Lower lobe of right lung (tissue), 2 donors: ENCODE data around the gene OR5AL1. TPM values are rescaled to one million over a fixed set of nuclear protein-coding genes. Genes with fewer than 3 reads are reported as not detected.
"Not testable (repeated sequence)": the region's sequence is repeated elsewhere in the genome, so short reads cannot be mapped to it uniquely, and the experiment has no call there.

Experiments
- ATAC-seq, 2 donors: fragments of 200-7000 bp; cut with Tn5 transposase; one replicate each; pipeline ENCODE4 v1.9.1; 2020 to 2022; ENCODE audit warnings: mild to moderate bottlenecking in 2 of 2, moderate library complexity in 2 of 2
- DNase-seq: peaks from one replicate; pipeline ENCODE4 v3.0.0-alpha.2; 2020
- H3K27ac ChIP-seq: fragments of 200-600 bp; one replicate; pipeline ENCODE4 v1.8.0; 2022
- H3K27me3 ChIP-seq: fragments of 200-600 bp; one replicate; pipeline ENCODE4 v1.8.0; 2022; ENCODE audit warnings: low read depth
- H3K36me3 ChIP-seq: fragments of 200-600 bp; one replicate; pipeline ENCODE4 v1.8.0; 2022; ENCODE audit warnings: mild to moderate bottlenecking
- H3K4me1 ChIP-seq: fragments of 200-600 bp; one replicate; pipeline ENCODE4 v1.8.0; 2022
- H3K4me3 ChIP-seq: fragments of 200-600 bp; one replicate; pipeline ENCODE4 v1.8.0; 2022; ENCODE audit warnings: mild to moderate bottlenecking
- H3K9me3 ChIP-seq: fragments of 200-600 bp; one replicate; pipeline ENCODE4 v1.8.0; 2022
- intact Hi-C: fragments of 100-400 bp; cut with DNase I; formaldehyde crosslinking; loops from one replicate; pipeline ENCODE4 v1.11.0; 2022
- long read RNA-seq: library from polyadenylated mRNA; unstranded; transcript quantifications from one replicate; pipeline ENCODE4 v2.0.0, GENCODE V29; 2021
- total RNA-seq: library from RNA; stranded (reverse); fragmentation: NEBNext Ultra II Directional; extraction: Animal tissue kit (Norgen Biotek cat#: 25700); gene quantifications from one replicate; pipeline ENCODE4 v1.2.1, GENCODE V29; 2021
- TF ChIP-seq, protein P1 (sequence below): fragments of 200-600 bp; IDR thresholded peaks from one replicate; pipeline ENCODE4 v1.8.0; 2022; ENCODE audit warnings: antibody characterized with exemption, mild to moderate bottlenecking
- donor health status: DM: no; HTN: yes; CAD: no; lungs with severe emphysema.

The OR5AL1 gene
- total RNA-seq: not detected
- long read RNA-seq: 0 reads

DNA sequence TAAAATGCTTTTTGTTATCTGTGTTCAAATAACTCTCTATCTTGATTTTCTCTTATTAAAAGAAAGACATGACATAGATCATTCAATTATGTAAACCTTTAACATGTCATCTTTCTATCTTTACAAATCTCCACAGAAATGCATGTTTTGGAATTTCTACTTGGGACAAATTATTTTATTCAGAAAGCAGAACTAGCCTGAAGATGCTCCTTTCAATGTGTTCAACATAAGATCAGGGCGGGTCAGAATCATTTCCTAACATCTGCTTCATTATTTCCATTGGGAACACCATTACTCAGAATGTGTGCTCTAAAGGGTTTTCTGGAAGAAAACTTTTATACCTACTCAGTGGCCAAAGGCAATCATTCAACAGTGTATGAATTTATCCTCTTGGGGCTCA lies at the start of gene OR5AL1:
TSS of gene OR5AL1 (plus strand) at position 301 of the 400 bp plus-strand sequence.
- Histone ChIP-seq H3K9me3 (no peaks in the 10 kb centered on the region), H3K4me3 (no peak within 1 kb of the TSS), H3K36me3 (no peaks in the 10 kb centered on the region), H3K4me1 (no peaks in the 10 kb centered on the region), H3K27ac (no peak within 1 kb of the TSS), H3K27me3 (no peaks in the 10 kb centered on the region)
- DNase-seq: no peak
- intact Hi-C loops: no loop called here
- TF ChIP-seq, protein P1, sequence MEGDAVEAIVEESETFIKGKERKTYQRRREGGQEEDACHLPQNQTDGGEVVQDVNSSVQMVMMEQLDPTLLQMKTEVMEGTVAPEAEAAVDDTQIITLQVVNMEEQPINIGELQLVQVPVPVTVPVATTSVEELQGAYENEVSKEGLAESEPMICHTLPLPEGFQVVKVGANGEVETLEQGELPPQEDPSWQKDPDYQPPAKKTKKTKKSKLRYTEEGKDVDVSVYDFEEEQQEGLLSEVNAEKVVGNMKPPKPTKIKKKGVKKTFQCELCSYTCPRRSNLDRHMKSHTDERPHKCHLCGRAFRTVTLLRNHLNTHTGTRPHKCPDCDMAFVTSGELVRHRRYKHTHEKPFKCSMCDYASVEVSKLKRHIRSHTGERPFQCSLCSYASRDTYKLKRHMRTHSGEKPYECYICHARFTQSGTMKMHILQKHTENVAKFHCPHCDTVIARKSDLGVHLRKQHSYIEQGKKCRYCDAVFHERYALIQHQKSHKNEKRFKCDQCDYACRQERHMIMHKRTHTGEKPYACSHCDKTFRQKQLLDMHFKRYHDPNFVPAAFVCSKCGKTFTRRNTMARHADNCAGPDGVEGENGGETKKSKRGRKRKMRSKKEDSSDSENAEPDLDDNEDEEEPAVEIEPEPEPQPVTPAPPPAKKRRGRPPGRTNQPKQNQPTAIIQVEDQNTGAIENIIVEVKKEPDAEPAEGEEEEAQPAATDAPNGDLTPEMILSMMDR: no peak
- ATAC-seq: no peak

DNA sequence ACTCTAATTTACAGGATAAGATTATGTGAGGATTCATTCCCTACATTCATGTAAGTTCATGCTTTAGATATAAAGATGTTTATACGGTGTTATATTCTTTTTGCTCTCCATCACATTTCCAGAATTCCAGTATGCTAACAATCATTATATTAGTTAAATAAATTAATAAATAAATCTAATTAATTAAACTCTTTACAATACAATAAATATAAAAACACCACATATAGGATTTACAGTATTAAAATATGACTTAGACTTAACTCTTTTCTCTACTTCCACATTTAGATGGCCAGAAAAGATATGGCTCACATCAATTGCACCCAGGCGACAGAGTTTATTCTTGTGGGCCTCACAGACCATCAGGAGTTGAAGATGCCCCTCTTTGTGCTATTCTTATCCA lies 37.2 kb upstream of the OR5AL1 start, which contains the start of gene OR8U1:
TSS of gene OR8U1 (plus strand) at position 301 of the 400 bp plus-strand sequence. CDS start at position 301, 0 bp downstream.
- ATAC-seq (no peak), DNase-seq (no peak)
- no peak within 1 kb of the TSS for H3K4me3 ChIP-seq
- H3K9me3 ChIP-seq: no peaks in the 10 kb centered on the region
- H3K27ac ChIP-seq: no peak within 1 kb of the TSS
- H3K36me3 ChIP-seq: no peaks in the 10 kb centered on the region
- H3K4me1 ChIP-seq: no peaks in the 10 kb centered on the region
- TF ChIP-seq, protein P1: no peak
- intact Hi-C loops: no loop called here
- no peaks in the 10 kb centered on the region for H3K27me3 ChIP-seq

DNA sequence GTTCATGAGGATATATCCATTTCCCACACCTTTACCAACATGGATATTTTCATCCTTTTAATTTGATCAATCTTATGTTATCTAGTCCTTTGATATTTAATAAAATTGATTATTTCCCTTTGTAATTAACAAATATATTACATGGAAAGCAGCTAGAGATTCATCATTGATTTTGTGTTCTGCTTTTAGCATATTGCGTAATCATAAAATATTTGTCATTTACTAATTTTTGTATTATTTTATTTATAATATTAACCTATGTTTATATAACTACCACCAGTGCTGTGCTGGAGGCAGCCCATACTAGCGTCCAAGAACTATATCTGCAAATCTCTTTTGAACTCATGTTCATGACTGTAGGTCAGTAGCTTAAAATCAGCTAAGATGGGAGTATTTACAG lies 32.4 kb upstream of the OR5AL1 start:
- DNase-seq (no peak), ATAC-seq (no peak)
- no peak overlapping the region for H3K4me3 ChIP-seq
- H3K27ac ChIP-seq: no peak overlapping the region
- no peaks in the 10 kb centered on the region for H3K9me3 ChIP-seq
- no peaks in the 10 kb centered on the region for H3K36me3 ChIP-seq
- H3K27me3 ChIP-seq: no peaks in the 10 kb centered on the region
- TF ChIP-seq, protein P1: no peak
- intact Hi-C loops: no loop called here
- H3K4me1 ChIP-seq: no peaks in the 10 kb centered on the region

DNA sequence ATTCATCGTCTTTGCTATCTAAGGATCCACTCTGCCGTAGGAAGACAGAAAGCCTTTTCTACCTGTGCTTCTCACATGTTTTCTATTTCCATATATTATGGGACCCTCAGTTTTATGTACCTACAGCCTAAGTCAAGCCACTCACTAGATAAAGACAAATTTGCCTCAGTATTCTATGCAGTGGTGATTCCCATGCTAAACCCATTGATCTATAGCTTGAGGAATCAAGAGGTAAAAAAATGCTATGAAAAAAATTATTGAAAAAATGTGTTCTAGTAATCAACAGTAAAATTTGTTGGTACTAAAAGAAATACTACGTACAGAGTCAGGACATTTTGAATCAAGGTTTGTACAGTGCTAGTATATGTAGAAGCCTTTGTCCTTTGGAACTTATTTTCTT lies 18.1 kb upstream of the OR5AL1 start:
- TF ChIP-seq, protein P1: no peak
- Histone ChIP-seq H3K9me3 (no peaks in the 10 kb centered on the region), H3K4me1 (no peaks in the 10 kb centered on the region), H3K27ac (no peak overlapping the region), H3K4me3 (no peak overlapping the region), H3K27me3 (no peaks in the 10 kb centered on the region), H3K36me3 (no peaks in the 10 kb centered on the region)
- DNase-seq (no peak), ATAC-seq (no peak)
- intact Hi-C loops: no loop called here

DNA sequence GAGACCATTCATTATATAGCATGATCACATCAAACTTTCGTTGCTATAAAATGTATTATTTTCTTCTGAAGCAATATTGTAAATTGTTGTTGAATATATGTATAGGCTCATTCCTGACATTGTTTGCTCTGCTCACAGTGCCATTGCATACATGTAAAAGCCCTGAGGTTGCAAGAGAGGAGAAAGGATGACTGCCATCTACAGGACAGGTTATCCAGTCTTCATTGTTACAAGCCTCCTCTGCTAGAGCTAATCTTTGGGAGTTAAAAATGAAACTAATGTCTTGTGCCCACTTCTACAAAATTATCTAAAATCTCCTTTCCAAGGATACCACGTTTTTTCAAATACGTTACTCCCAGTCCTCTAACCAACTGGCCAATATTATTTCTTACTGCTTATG lies 16.4 kb upstream of the OR5AL1 start:
- H3K27me3 ChIP-seq: no peaks in the 10 kb centered on the region
- no peak overlapping the region for H3K27ac ChIP-seq
- ATAC-seq (no peak), DNase-seq (no peak)
- no peaks in the 10 kb centered on the region for H3K4me1 ChIP-seq
- intact Hi-C loops: no loop called here
- H3K4me3 ChIP-seq: no peak overlapping the region
- H3K9me3 ChIP-seq: no peaks in the 10 kb centered on the region
- TF ChIP-seq, protein P1: no peak
- no peaks in the 10 kb centered on the region for H3K36me3 ChIP-seq

DNA sequence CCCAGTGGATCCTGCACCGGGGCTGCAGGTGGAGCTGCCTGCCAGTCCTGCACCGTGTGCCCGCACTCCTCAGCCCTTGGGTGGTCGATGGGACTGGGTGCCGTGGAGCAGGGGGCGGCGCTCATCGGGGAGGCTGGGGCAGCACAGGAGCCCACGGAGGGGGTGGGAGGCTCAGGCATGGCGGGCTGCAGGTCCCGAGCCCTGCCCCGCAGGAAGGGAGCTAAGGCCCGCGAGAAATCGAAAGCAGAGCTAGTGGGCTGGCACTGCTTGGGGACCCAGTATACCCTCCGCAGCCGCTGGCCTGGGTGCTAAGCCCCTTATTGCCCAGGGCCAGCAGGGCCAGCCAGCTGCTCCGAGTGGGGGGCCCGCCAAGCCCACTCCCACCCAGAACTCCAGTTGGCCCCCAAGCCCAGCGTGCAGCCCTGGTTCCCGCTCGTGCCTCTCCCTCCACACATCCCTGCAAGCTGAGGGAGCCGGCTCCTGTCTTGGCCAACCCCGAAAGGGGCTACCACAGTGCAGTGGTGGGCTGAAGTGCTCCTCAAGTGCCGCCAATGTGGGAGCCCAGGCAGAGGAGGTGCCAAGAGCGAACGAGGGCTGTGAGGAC lies 10.5 kb upstream of the OR5AL1 start:
- H3K27me3 ChIP-seq, H3K4me1 ChIP-seq, ATAC-seq, H3K27ac ChIP-seq, DNase-seq, H3K9me3 ChIP-seq, intact Hi-C loops, H3K36me3 ChIP-seq, H3K4me3 ChIP-seq: not testable (repeated sequence)
